ENCODE measurements around the gene EDRF1. TPM values are rescaled to one million over a fixed set of nuclear protein-coding genes. Genes with fewer than 3 reads are reported as not detected.

Gene EDRF1
- total RNA-seq, 2 donors from 2014 or later = 14.2 to 28.6 TPM

DNA sequence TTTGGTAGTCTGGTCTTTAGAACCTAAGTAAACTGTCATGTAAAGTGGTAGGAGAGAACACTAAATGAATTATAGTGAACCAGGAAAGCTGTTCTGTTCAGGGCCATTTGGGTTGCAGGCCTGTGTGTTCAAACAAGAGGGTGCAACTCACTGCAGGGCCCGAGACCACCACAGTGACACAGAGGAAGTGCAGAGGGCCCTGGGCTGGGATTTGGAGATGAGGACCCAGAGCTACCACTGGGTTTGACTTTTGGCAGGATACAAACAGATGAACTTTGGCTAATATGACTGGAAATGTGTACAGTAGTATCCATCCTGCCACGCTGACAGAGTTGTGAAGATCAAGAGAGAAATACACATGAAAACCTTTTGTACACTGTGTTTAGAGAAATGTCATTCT is 46.3 kb downstream of the EDRF1 start:
- DNase-seq (ENCODE audit: low spot score) = no peak
- no peak for ATAC-seq (ENCODE audit: insufficient number of reproducible peaks, low FRiP score, low read depth)
- Histone ChIP-seq H3K27ac (no peak overlapping the region), H3K4me3 (no peak overlapping the region), H3K27me3 (replicated peaks; ENCODE audit: insufficient read depth) (no peaks in the 10 kb centered on the region), H3K9me3 (no peaks in the 10 kb centered on the region), H3K4me1 (ENCODE audit: control insufficient read depth in 1 of 2, low read depth in 2 of 2) (peaks cover 0 to 20% of the 10 kb centered on the region in 2 donors), H3K36me3 (peaks cover 26% of the 10 kb centered on the region)
- TF ChIP-seq CTCF (IDR thresholded peaks at IDR 0.05) = no peak

GRCh38 chr10:125766511-125766910 is 47.0 kb downstream of the EDRF1 start:
- no peaks in the 10 kb centered on the region for H3K9me3 ChIP-seq
- ATAC-seq (ENCODE audit: insufficient number of reproducible peaks, low FRiP score, low read depth) (no peak), DNase-seq (ENCODE audit: low spot score) (no peak)
- peaks cover 25% of the 10 kb centered on the region for H3K36me3 ChIP-seq
- no peak overlapping the region for H3K4me3 ChIP-seq
- no peaks in the 10 kb centered on the region for H3K27me3 ChIP-seq (replicated peaks; ENCODE audit: insufficient read depth)
- no peak for TF ChIP-seq CTCF (IDR thresholded peaks at IDR 0.05)
- H3K4me1 ChIP-seq (ENCODE audit: control insufficient read depth in 1 of 2, low read depth in 2 of 2) = peaks cover 0 to 20% of the 10 kb centered on the region in 2 donors
- no peak overlapping the region for H3K27ac ChIP-seq

GRCh38 chr10:125768219-125768855 is 48.8 kb downstream of the EDRF1 start:
- DNase-seq (ENCODE audit: low spot score) = no peak
- H3K27me3 ChIP-seq (replicated peaks; ENCODE audit: insufficient read depth) = no peaks in the 10 kb centered on the region
- ATAC-seq (ENCODE audit: insufficient number of reproducible peaks, low FRiP score, low read depth) = peak; percentile 32
- no peaks in the 10 kb centered on the region for H3K9me3 ChIP-seq
- H3K36me3 ChIP-seq = peaks cover 19% of the 10 kb centered on the region
- H3K4me1 ChIP-seq (ENCODE audit: control insufficient read depth in 1 of 2, low read depth in 2 of 2) = peaks cover 0 to 20% of the 10 kb centered on the region in 2 donors
- no peak overlapping the region for H3K4me3 ChIP-seq
- peak overlapping the region; percentile 12 to 31 for H3K27ac ChIP-seq
- TF ChIP-seq CTCF (IDR thresholded peaks at IDR 0.05) = no peak

DNA sequence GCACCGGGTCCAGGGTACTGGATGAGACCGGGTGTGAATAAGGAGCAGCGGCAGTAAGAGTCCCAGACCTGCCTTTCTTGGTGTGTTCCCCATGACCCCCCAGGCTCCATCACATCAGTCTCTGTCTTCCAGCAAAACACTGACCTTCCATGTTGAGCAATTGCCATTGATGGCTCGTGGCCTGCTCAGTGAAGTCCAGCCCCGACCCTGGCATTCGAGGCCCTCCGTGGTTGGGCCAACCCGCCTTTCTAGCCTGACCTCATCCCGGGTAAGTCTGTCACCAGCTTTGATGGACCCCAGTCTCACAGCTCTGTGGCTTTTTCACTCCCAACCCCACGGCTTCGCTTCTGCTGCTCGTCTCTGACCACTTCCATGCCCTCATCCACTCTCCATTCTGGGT is 49.7 kb downstream of the EDRF1 start:
- H3K4me3 ChIP-seq = no peak overlapping the region
- peaks cover 0 to 20% of the 10 kb centered on the region in 2 donors for H3K4me1 ChIP-seq (ENCODE audit: control insufficient read depth in 1 of 2, low read depth in 2 of 2)
- no peak for DNase-seq (ENCODE audit: low spot score)
- no peak for ATAC-seq (ENCODE audit: insufficient number of reproducible peaks, low FRiP score, low read depth)
- peak overlapping the region in 1 of 2 donors; percentile 31 for H3K27ac ChIP-seq
- no peak for TF ChIP-seq CTCF (IDR thresholded peaks at IDR 0.05)
- no peaks in the 10 kb centered on the region for H3K9me3 ChIP-seq
- H3K36me3 ChIP-seq = peaks cover 12% of the 10 kb centered on the region
- no peaks in the 10 kb centered on the region for H3K27me3 ChIP-seq (replicated peaks; ENCODE audit: insufficient read depth)

GRCh38 chr10:125770844-125771243 is 51.3 kb downstream of the EDRF1 start:
- Histone ChIP-seq H3K4me1 (ENCODE audit: control insufficient read depth in 1 of 2, low read depth in 2 of 2) (peaks cover 0 to 20% of the 10 kb centered on the region in 2 donors), H3K9me3 (no peaks in the 10 kb centered on the region), H3K27me3 (replicated peaks; ENCODE audit: insufficient read depth) (no peaks in the 10 kb centered on the region), H3K4me3 (no peak overlapping the region), H3K36me3 (no peaks in the 10 kb centered on the region), H3K27ac (no peak overlapping the region)
- no peak for TF ChIP-seq CTCF (IDR thresholded peaks at IDR 0.05)
- DNase-seq (ENCODE audit: low spot score) = no peak
- no peak for ATAC-seq (ENCODE audit: insufficient number of reproducible peaks, low FRiP score, low read depth)

Data from thoracic aorta (tissue), 2 donors.